GM18511 (cell line): ENCODE data around the gene LAMTOR1.

Experiments
- ATAC-seq: cut with Tn5 transposase; IDR thresholded peaks from one replicate; pipeline ENCODE4 v1.9.1; 2021; ENCODE audit warnings: mild to moderate bottlenecking, moderate library complexity; ENCODE audit not compliant: unreplicated experiment

LAMTOR1 gene

DNA sequence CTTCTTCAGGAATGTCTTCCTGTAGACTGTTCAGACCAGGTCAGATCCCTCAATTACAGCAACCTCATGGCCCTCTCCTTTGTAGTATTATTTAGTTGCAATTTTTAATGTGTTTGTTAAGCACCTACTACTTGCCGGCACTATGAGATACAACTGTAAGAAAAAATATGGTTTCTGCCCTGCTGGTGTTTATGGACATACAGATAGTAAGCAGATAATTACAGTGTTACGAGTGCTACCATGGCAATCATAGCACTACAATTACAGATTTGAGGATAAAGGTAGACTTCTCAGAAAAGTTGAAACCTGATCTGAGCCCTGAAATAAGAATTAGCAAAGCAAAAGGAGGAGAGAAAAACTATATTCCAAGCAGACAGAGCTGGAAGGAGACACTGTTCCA, 19.7 kb downstream of the LAMTOR1 start:
- no peak for ATAC-seq

- ATAC-seq, result no peak
These were observed 21.2 kb downstream of the LAMTOR1 start for GRCh38 chr11:72081821-72082453.

- no peak for ATAC-seq
These were observed 21.9 kb downstream of the LAMTOR1 start for GRCh38 chr11:72081184-72081644.

DNA sequence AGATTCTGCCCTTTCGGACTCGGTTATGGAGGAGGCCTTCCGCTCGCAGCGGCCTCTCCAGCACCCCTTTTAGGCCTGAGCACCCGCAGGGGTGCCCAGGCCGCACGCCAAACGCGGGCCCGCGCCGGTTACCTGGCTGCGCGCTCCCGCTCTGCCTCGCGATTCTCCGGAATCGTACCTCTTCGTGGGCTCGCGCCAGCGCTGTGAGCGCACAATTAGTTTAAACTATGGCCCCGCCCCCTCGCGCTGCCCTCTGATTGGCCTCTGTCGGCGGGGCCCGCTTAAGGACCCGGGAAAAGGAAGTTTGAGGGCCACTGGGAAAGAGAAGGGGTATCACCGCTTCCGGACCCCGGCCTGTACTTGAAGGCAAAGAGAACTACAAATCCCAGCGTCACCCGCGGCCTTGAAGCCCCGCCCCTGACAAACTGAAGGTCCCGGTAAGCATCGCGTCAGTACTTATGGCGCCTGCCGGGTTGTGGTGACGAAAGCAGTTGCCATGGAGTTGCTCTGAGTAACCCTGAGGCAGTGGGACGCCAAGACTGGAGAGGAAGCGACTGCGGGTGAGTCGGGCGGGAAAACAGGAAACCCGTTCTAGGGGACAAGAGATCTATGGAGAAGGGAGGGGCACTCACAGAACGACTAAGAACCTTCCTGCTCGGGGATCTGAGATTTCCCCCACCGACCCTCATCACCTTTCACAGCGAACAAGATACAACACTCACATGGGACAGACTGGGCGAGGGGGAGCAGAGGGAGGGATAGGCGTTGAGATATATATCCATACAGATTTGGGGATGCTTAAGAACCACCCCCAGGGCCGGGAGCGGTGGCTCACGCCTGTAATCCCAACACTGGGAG, 22.5 kb downstream of the LAMTOR1 start, which contains the start of the genes LRRC51 and NUMA1:
Gene LRRC51 (plus strand): TSS at position 525 of the 858 bp plus-strand sequence. CDS start 8,234 bp downstream, outside the sequence.
Gene NUMA1 (minus strand): TSS at position 217 of the 858 bp plus-strand sequence. CDS start 44,599 bp downstream, outside the sequence.
- peak; percentile 96 for ATAC-seq

GRCh38 chr11:72079819-72080325, 23.2 kb downstream of the LAMTOR1 start:
- ATAC-seq, result no peak

DNA sequence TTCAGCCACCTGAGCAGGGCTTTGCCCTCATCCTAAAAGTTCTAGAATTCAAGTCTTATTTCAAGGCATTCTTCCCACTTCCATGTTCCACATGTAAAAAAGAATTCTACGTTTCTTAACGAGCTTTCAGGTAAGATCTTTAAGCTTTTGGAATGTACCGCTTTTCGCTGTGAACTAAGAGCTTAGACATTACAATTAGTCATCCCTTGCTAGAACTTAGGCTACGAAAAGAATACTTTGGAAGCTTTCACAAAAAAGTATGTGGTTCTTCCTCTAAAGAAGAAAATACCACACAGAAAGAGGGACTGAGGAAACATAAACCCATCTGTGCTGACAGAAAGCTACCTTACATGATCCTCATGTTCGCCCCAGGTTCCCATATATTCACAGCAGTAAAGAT, 24.6 kb downstream of the LAMTOR1 start:
- ATAC-seq, result no peak

- ATAC-seq, result no peak
These were observed 27.3 kb downstream of the LAMTOR1 start for GRCh38 chr11:72075756-72076155.

DNA sequence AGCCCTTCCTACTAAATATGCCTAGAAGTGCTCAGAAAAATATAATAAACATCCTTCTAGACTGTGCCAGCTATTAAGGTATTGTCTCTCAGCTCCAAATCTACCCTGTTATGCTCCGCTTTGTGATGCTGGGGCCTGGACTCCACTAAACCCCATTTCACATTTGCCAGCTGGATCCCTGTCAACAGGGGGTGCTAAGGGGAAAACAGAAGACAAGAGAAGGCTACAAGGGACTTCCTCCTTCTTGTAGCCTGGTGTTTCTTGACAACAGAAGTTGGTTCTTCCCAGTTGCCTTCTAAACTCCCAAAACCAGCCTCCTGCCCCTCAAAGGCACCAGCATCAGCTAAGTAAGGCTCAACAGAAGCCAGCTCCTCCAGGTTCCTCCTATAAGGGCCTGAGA, 28.0 kb downstream of the LAMTOR1 start:
- no peak for ATAC-seq

DNA sequence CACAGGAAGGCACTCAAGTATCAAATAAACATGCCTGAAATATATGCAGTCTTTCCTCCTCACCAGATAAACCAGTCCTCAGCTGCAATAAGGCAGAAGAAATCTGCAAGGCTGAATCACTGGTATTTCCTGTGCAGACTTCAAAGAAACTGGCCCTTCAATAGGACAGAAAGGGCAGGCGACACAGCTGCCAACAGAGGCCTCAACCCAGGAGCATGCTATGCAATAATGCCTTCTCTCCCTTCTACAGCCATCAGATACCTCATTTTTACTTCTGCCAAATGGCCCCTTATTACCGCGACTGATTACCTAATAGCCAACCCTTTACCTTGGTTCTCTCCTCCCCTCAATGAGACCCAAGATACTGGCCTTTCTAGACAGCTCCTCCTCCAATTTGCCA, 30.7 kb downstream of the LAMTOR1 start:
- no peak for ATAC-seq

- no peak for ATAC-seq
These were observed 32.6 kb downstream of the LAMTOR1 start for GRCh38 chr11:72070491-72070890.

DNA sequence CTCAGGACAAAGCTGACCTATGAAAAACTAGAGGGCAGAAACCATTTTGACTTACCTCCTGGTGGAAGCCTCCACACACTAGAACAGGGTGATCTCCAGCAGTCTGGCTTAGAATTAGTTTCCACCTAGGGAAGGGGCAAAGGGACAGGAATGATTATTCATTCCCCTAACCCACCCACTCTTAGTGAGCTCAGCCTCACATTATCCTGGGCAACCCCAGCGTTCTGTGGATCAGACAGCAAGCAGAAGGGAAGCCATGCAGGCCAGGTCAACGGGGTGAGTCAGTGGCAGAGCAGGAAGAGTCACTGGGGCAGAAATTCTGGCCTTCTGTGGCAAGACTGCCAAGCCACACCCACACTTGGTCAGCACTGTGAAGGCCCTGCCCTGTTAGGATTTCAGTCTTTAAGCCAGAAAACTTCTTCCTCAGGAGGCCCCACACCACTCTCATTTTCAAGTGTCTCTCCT, 33.3 kb downstream of the LAMTOR1 start:
- peak; percentile 74 for ATAC-seq

GRCh38 chr11:72069200-72069599, 33.9 kb downstream of the LAMTOR1 start:
- ATAC-seq, result no peak

GRCh38 chr11:72067676-72068075, 35.4 kb downstream of the LAMTOR1 start:
- no peak for ATAC-seq

GRCh38 chr11:72067266-72067665, 35.8 kb downstream of the LAMTOR1 start:
- no peak for ATAC-seq

GRCh38 chr11:72066855-72067254, 36.2 kb downstream of the LAMTOR1 start:
- ATAC-seq, result no peak

DNA sequence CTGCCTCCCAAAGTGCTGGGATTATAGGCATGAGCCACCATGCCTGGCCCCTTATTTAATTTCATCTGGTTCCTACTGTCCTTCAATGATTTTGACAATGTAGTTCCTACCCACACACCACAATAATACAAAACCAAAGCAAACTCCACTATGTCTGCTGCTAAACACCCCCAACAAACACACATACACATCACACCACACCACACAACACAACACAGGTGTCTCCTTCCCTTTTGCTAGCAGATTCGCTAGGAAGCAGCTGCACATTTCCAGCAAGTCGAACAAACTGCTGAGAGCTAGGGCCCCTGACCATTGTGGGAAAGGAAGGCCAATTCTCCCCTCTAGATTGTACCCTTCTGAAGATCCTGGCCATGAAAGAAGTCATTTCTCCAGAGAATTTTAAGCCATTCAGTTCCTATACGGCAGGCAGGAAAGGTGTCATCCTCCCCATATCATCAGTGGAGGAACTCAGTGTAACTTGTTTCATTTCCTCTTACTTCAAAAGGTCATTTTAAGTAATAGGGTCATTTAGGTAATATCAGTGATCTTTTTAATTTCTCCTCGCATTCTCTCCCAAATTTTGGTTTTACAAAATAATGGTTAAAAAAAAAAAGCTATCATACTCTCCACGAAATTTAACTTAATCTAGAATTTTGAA, 41.2 kb downstream of the LAMTOR1 start:
- ATAC-seq, result no peak

- no peak for ATAC-seq
These were observed 44.6 kb downstream of the LAMTOR1 start for GRCh38 chr11:72058416-72059034.

GRCh38 chr11:72048766-72049460, 54.2 kb downstream of the LAMTOR1 start:
- ATAC-seq, result no peak
